ENCODE measurements around the gene EDEM1.

The EDEM1 gene

DNA sequence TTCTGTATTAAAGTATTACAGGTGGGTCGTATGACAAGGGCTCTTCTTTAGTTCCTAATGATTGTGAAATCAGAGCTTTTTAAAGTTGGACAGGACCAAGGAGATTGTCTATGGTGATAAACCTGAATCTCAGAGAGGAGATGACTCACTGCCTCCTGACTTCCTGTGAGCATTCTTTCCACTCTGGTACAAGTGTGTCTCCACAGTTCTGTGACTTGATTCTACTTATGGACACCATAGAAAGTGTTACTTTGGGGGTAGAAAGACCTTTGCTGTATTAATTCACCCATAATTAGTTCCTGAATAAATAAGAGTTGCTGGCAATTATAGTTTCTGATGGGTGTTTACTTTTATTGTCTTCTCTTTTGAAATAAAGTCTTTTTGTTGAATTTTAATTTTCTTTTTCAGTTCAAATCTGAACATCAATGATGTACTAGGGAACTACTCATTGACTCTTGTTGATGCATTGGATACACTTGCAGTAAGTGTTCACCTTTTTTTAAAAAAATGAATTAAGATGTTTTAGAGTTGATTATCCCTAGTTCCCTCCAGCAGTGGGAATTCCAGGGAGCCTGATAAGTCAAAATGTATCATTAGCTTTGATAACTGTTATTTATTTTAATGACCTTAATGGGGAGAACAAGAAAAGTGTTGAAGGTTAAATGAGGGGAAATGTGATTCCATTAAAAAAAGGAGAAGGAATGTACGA is 7.4 kb downstream of the EDEM1 start:
- H3K27ac ChIP-seq: no peak overlapping the region
- no peak for TF ChIP-seq ZFX (IDR thresholded peaks at IDR 0.05)
- TF ChIP-seq, protein P1, sequence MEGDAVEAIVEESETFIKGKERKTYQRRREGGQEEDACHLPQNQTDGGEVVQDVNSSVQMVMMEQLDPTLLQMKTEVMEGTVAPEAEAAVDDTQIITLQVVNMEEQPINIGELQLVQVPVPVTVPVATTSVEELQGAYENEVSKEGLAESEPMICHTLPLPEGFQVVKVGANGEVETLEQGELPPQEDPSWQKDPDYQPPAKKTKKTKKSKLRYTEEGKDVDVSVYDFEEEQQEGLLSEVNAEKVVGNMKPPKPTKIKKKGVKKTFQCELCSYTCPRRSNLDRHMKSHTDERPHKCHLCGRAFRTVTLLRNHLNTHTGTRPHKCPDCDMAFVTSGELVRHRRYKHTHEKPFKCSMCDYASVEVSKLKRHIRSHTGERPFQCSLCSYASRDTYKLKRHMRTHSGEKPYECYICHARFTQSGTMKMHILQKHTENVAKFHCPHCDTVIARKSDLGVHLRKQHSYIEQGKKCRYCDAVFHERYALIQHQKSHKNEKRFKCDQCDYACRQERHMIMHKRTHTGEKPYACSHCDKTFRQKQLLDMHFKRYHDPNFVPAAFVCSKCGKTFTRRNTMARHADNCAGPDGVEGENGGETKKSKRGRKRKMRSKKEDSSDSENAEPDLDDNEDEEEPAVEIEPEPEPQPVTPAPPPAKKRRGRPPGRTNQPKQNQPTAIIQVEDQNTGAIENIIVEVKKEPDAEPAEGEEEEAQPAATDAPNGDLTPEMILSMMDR (conservative IDR thresholded peaks at IDR 0.05): no peak

DNA sequence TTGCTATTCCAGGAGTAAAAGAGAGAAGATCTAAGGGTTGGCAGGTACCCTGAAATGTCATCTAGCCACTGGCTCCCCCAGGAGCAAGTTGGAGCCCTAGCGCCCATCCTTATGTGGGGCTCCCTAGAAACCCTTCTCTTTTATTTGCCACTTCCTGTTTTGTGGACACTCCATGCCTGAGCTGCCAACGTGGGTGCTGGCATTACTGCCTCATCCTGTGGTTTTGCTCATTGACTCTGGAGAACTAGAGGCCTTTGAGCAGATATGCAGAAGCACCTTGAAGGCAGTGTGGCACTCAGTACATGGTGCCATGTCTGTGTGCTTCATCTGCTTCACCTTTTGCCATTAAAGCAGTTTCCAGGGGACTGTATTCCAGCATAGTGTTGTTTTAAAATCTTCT is 8.1 kb downstream of the EDEM1 start:
- TF ChIP-seq, protein P1 (conservative IDR thresholded peaks at IDR 0.05): no peak
- TF ChIP-seq ZFX (IDR thresholded peaks at IDR 0.05): no peak
- H3K27ac ChIP-seq: no peak overlapping the region

DNA sequence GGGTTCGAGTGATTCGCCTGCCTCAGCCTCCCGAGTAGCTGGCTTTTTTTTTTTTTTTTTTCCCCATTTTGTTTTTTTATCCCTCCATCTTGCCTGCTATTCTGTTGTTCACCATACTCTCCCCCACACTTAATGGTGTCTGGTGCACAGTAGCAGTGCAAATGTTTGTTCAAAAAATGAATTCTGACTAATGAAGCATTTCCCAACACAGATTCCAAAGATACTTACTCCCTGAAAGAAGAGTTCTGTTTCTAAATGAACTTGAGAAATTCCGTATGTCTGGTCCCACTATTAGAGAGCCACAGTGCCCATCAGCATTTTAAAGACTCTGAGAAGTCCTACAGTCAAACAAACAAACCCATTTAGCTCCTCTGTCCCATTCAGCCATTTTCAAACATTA is 9.5 kb downstream of the EDEM1 start:
- no peak overlapping the region for H3K27ac ChIP-seq
- no peak for TF ChIP-seq ZFX (IDR thresholded peaks at IDR 0.05)
- TF ChIP-seq, protein P1 (conservative IDR thresholded peaks at IDR 0.05): no peak

DNA sequence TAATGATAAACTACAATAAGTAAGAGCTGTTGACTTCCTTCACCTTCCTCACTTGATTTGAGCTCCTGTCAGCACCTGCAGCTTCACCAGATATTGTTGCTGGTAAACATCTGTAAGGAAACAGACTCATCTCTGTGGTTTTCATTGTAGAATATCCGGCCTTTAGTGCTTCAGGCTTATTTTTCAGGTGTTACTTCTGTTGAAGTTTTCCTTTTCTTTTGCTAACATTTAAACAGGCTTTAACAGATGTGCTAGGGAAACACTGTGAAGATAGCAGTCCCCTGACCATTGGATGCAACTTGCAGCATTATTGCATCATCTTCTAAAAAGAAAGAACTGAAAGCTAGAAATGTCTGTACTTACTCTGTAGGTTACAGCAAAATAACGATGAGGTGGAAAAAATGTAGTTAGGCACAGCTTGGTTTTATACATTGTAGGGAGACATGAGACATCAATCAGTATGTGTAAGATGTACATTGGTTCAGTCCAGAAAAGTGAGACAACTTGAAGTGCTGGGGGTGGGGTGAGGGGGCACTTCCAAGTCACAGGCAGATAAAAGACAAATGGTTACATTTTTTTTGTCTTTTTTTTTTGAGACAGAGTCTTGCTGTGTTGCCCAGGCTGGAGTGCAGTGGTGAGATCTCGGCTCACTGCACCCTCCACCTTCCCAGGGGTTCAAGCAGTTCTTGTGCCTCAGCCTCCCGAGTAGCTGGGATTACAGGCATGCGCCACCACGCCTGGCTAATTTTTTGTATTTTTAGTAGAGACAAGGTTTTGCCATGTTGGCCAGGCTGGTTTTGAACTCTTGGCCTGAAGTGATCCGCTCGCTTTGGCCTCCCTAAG is 10.2 kb downstream of the EDEM1 start:
- no peak overlapping the region; the same call in 1 of the 2 replicates for H3K27ac ChIP-seq
- TF ChIP-seq, protein P1 (conservative IDR thresholded peaks at IDR 0.05): no peak
- no peak for TF ChIP-seq ZFX (IDR thresholded peaks at IDR 0.05)

DNA sequence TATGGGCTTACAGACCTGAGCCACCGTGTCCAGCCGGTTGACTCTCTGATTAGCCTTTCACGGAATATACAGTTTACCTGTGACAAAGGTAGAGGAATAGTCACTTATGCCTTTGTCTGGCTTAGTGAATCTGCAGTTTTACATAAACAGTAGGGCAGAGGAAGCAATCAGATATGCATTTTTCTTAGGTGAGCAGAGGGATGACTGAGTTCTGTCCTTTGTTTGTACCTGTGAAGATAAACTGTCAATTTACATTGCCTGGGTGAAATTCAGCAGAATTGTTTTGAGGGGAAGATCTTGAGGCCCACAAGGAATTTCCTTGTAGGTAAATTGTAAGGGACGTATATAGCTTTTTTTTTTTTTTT is 10.8 kb downstream of the EDEM1 start:
- H3K27ac ChIP-seq: no peak overlapping the region; the same call in 1 of the 2 replicates
- TF ChIP-seq, protein P1 (conservative IDR thresholded peaks at IDR 0.05): no peak
- TF ChIP-seq ZFX (IDR thresholded peaks at IDR 0.05): no peak

DNA sequence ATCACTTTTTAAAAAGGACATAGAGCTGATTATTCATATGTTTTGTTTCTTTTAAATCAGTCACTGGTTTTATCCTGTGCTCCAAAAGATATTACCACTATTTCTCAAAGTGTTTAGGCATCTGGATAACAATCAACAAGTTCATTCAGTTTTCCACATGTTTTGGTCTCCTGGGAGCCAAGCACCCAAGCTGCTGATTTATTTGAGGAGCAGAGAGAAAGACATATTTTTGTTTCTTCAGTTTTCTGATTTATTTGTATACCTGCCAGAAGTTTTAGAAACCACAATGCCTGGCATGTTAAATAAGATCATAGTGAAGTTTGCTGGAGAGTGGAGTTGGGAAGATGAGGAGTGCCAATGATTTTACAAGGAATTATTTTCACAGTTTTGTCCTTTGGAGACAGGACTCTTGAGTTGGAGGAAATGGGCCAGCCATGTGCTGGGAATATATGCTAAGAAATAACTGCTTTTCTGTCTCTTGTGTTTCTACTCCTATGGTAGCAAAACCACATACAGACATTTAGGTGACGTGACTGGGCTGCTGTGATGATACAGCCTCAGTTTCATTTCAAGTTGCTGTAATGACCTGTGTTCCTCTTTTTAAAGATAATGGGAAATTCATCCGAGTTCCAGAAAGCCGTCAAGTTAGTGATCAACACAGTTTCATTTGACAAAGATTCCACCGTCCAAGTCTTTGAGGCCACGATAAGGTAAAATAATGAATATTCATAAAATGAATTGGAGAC is 11.7 kb downstream of the EDEM1 start:
- TF ChIP-seq, protein P1 (conservative IDR thresholded peaks at IDR 0.05): no peak
- TF ChIP-seq ZFX (IDR thresholded peaks at IDR 0.05): no peak
- no peak overlapping the region for H3K27ac ChIP-seq
